ENCODE results near the gene ENPP1.
"Not testable (repeated sequence)": the region's sequence is repeated elsewhere in the genome, so short reads cannot be mapped to it uniquely, and the experiment has no call there.

The ENPP1 gene

DNA sequence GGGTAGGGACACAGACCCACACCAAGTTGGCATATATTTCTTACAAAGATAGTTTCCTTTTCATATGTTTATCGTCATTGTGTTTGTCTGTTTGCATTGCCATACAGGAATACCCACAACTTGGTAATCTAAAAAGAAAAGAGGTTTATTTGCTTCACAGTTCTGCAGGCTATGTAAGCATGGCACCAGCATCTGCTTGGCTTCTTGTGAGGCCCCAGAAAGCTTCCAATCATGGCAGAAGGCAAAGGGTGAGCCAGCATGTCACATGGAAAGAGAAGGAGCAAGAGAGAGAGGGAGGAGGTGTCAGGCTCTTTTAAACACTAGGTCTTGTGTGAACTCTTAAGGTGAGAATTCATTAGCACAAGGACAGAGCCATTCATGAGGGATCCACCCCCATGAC lies 90.9 kb downstream of the ENPP1 start:
- no peak overlapping the region for H3K27ac ChIP-seq (ENCODE audit: low read depth, low read length)
- H3K9ac ChIP-seq (ENCODE audit: low read depth, low read length), result no peak overlapping the region
- 0 out of 2 replicates have a peak, but pooled peaks cover 2% of the 10 kb centered on the region for H3K36me3 ChIP-seq (ENCODE audit: control insufficient read depth, insufficient read depth, low read length)
- peaks cover 21% of the 10 kb centered on the region for H3K9me3 ChIP-seq (ENCODE audit: control insufficient read depth, insufficient read depth, low read length)
- no peak overlapping the region for H3K4me3 ChIP-seq (ENCODE audit: low read depth, low read length)
- H3K4me1 ChIP-seq (ENCODE audit: control insufficient read depth, insufficient read depth, low read length), result peaks cover 19% of the 10 kb centered on the region
- H3K27me3 ChIP-seq (ENCODE audit: control insufficient read depth, insufficient read depth, low read length), result no peaks in the 10 kb centered on the region

DNA sequence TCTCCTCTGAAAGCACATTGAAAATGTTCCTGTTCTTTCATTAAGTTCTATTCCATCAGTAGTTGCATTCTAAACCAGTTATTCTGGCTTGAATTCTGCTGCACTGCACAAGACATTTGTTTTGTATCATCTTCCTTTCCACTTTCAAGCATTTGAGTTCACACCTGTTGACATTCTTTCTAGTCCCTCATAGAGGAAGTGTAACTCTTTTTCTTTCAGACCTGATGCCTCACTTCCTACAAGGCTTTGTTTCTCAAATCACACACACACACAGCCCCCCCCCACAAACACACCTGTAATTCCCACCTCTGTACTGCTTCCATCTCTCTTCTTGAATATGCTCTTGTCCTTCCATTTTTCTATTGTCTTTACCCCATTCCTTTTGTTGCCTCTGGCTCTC lies 92.4 kb downstream of the ENPP1 start:
- Histone ChIP-seq H3K4me3 (ENCODE audit: low read depth, low read length) (no peak overlapping the region), H3K27me3 (ENCODE audit: control insufficient read depth, insufficient read depth, low read length) (no peaks in the 10 kb centered on the region), H3K4me1 (ENCODE audit: control insufficient read depth, insufficient read depth, low read length) (peaks cover 19% of the 10 kb centered on the region), H3K36me3 (ENCODE audit: control insufficient read depth, insufficient read depth, low read length) (no peaks in the 10 kb centered on the region), H3K9ac (ENCODE audit: low read depth, low read length) (no peak overlapping the region), H3K27ac (ENCODE audit: low read depth, low read length) (no peak overlapping the region), H3K9me3 (ENCODE audit: control insufficient read depth, insufficient read depth, low read length) (peaks cover 21% of the 10 kb centered on the region)

DNA sequence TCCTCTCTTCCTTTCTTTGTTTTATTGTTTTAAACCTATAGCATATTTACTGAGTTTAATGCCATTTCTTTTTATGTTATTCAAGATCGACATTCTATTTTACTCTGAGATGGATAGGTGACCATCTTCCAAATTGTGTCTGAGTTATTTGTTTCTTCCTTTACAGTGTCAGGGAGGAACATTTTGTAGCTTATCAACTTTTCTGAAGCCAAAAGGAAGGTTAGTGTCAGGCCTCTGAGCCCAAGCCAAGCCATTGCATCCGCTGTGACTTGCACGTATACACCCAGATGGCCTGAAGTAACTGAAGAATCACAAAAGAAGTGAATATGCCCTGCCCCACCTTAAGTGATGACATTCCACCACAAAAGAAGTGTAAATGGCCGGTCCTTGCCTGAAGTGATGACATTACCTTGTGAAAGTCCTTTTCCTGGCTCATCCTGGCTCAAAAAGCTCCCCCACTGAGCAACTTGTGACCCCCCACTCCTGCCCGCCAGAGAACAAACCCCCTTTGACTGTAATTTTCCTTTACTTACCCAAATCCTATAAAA lies 93.6 kb downstream of the ENPP1 start:
- H3K9ac ChIP-seq (ENCODE audit: low read depth, low read length); H3K27me3 ChIP-seq (ENCODE audit: control insufficient read depth, insufficient read depth, low read length); H3K36me3 ChIP-seq (ENCODE audit: control insufficient read depth, insufficient read depth, low read length): not testable (repeated sequence)
- H3K4me3 ChIP-seq (ENCODE audit: low read depth, low read length), result peak overlapping the region; percentile 65; the same call in 1 of the 2 replicates
- H3K9me3 ChIP-seq (ENCODE audit: control insufficient read depth, insufficient read depth, low read length), result peaks cover 21% of the 10 kb centered on the region
- peak overlapping the region; percentile 48 for H3K27ac ChIP-seq (ENCODE audit: low read depth, low read length)
- H3K4me1 ChIP-seq (ENCODE audit: control insufficient read depth, insufficient read depth, low read length), result peaks cover 19% of the 10 kb centered on the region

DNA sequence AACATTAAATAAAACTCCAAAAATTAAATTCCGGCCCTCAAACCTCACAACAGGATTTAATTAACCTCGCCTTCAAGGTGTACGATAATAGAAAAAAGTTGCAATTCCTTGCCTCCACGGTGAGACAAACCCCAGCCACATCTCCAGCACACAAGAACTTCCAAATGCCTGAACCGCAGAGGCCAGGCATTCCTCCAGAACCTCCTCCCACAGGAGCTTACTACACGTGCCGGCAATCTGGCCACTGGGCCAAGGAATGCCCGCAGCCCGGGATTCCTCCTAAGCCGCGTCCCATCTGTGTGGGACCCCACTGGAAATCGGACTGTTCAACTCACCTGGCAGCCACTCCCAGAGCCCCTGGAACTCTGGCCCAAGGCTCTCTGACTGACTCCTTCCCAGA lies 95.9 kb downstream of the ENPP1 start:
- H3K4me3 ChIP-seq (ENCODE audit: low read depth, low read length), result peak overlapping the region; percentile 65
- H3K9me3 ChIP-seq (ENCODE audit: control insufficient read depth, insufficient read depth, low read length); H3K27ac ChIP-seq (ENCODE audit: low read depth, low read length); H3K27me3 ChIP-seq (ENCODE audit: control insufficient read depth, insufficient read depth, low read length): not testable (repeated sequence)
- peaks cover 16% of the 10 kb centered on the region for H3K36me3 ChIP-seq (ENCODE audit: control insufficient read depth, insufficient read depth, low read length)
- peaks cover 29% of the 10 kb centered on the region for H3K4me1 ChIP-seq (ENCODE audit: control insufficient read depth, insufficient read depth, low read length)
- H3K9ac ChIP-seq (ENCODE audit: low read depth, low read length), result peak overlapping the region; percentile 69; the same call in 1 of the 2 replicates

DNA sequence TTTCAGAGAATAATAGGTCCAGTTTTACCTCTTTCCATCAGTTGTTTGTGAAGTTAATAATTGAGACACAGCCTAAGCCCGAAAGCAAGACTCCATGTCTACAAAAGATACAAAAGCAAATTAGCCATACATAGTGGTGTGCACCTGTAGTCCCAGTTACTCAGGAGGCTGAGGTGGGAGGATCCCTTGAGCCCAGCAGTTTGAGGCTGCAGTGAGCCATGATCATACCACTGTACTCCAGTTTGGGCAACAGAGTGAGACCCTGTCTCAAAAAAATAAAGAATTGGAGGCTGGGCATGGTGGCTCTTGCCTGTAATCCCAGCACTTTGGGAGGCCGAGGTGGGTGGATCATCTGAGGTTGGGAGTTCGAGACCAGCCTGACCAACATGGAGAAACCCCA lies 101.0 kb downstream of the ENPP1 start:
- H3K9me3 ChIP-seq (ENCODE audit: control insufficient read depth, insufficient read depth, low read length); H3K27ac ChIP-seq (ENCODE audit: low read depth, low read length); H3K9ac ChIP-seq (ENCODE audit: low read depth, low read length); H3K4me3 ChIP-seq (ENCODE audit: low read depth, low read length); H3K27me3 ChIP-seq (ENCODE audit: control insufficient read depth, insufficient read depth, low read length): not testable (repeated sequence)
- Histone ChIP-seq H3K36me3 (ENCODE audit: control insufficient read depth, insufficient read depth, low read length) (peaks cover 62% of the 10 kb centered on the region), H3K4me1 (ENCODE audit: control insufficient read depth, insufficient read depth, low read length) (peaks cover 15% of the 10 kb centered on the region)

DNA sequence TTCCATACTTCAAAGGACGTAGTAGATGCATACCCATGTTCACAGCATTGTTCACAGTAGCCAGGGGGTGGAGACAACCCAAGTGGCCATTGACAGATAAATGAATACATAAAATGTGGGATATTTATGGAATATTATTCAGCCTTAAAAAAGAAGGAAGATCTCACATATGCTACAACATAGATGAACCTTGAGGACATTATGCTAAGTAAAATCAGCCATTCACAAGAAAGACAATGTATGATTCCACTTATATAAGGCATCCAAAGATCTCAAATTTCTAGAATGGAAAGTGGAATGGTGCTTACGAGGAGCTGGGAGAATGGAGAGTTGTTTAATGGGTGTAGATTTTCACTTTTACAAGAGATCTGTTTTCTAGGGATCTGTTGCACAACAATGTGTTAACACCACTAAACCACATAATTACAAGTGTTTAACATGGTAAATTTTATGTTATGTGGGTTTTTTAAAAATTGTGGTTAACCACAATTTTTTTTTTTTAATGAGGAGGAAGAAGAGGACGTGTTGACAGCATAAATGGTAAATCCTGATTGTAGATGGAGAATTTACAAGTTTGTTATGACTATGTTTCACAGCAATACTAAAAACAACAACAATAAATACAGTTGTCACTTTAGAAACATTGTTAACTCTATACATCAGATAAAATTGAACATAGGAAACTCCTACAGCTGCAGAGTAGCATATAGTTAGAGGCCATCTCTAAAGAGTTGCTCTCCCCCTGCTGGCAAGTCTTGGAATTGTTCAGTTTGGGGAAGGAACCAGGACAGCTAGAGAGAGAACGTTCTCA lies 101.8 kb downstream of the ENPP1 start:
- Histone ChIP-seq H3K27ac (ENCODE audit: low read depth, low read length) (no peak overlapping the region), H3K9me3 (ENCODE audit: control insufficient read depth, insufficient read depth, low read length) (no peaks in the 10 kb centered on the region), H3K27me3 (ENCODE audit: control insufficient read depth, insufficient read depth, low read length) (no peaks in the 10 kb centered on the region), H3K36me3 (ENCODE audit: control insufficient read depth, insufficient read depth, low read length) (peaks cover 71% of the 10 kb centered on the region), H3K4me3 (ENCODE audit: low read depth, low read length) (no peak overlapping the region), H3K4me1 (ENCODE audit: control insufficient read depth, insufficient read depth, low read length) (peaks cover 15% of the 10 kb centered on the region), H3K9ac (ENCODE audit: low read depth, low read length) (no peak overlapping the region)

DNA sequence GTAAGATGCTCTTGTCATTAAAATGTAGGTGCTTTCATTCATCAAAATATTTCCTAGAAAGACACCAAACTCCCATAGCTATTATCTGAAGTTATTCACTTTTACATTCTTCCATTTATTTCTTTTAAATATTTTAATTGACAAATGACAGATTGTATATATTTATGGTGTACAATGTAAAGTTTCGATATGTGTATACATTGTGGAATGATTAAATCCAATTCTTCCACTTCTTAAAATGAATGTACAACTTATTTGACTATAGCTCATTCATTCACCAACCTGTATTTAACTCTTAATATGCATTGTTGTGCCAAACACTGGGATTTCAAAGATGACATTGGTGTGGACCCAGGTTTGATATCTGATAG lies 102.4 kb downstream of the ENPP1 start:
- H3K27me3 ChIP-seq (ENCODE audit: control insufficient read depth, insufficient read depth, low read length), result no peaks in the 10 kb centered on the region
- H3K9me3 ChIP-seq (ENCODE audit: control insufficient read depth, insufficient read depth, low read length), result no peaks in the 10 kb centered on the region
- H3K4me3 ChIP-seq (ENCODE audit: low read depth, low read length), result no peak overlapping the region
- H3K27ac ChIP-seq (ENCODE audit: low read depth, low read length), result no peak overlapping the region
- H3K4me1 ChIP-seq (ENCODE audit: control insufficient read depth, insufficient read depth, low read length), result peaks cover 15% of the 10 kb centered on the region
- peaks cover 77% of the 10 kb centered on the region for H3K36me3 ChIP-seq (ENCODE audit: control insufficient read depth, insufficient read depth, low read length)
- no peak overlapping the region for H3K9ac ChIP-seq (ENCODE audit: low read depth, low read length)

DNA sequence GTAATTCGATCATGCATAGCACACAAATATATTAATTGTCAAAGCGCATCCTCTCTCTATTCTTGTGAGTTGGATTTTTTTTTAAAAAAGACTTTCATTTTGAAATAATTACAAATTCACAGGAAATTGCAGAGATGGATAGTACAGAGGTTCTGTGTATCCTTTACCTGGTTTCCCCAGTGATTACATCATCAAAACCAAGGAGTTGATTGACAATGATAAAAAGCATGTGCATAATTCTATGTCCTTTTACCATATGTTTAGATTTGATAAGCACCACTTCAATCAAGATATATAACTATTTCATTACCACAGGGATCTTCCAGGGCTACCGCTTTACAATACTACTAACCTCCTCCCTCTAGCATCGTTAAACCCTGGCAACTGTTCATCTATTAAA lies 103.1 kb downstream of the ENPP1 start:
- Histone ChIP-seq H3K27me3 (ENCODE audit: control insufficient read depth, insufficient read depth, low read length) (no peaks in the 10 kb centered on the region), H3K4me1 (ENCODE audit: control insufficient read depth, insufficient read depth, low read length) (peaks cover 15% of the 10 kb centered on the region), H3K9ac (ENCODE audit: low read depth, low read length) (no peak overlapping the region), H3K4me3 (ENCODE audit: low read depth, low read length) (no peak overlapping the region), H3K36me3 (ENCODE audit: control insufficient read depth, insufficient read depth, low read length) (peaks cover 84% of the 10 kb centered on the region), H3K27ac (ENCODE audit: low read depth, low read length) (no peak overlapping the region), H3K9me3 (ENCODE audit: control insufficient read depth, insufficient read depth, low read length) (no peaks in the 10 kb centered on the region)

DNA sequence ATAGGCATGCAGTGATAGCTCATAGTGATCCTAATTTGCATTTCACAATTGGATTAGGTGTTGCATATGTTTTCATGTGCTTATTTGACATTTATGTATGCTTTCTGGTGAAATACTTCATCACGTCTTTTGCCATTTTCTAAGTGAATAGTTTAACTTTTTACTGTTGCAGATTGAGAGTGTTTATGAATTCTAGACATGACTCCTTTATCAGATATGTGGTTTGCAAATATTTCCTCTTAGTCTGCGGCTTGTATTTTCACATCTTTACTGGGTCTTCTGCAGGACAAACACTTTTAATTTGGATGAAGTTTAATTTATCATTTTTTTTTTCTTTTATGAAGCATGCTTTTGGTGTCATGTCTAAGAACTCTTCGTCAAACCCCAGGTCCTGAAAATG lies 104.1 kb downstream of the ENPP1 start:
- Histone ChIP-seq H3K4me1 (ENCODE audit: control insufficient read depth, insufficient read depth, low read length) (peaks cover 15% of the 10 kb centered on the region), H3K9ac (ENCODE audit: low read depth, low read length) (no peak overlapping the region), H3K27ac (ENCODE audit: low read depth, low read length) (no peak overlapping the region), H3K27me3 (ENCODE audit: control insufficient read depth, insufficient read depth, low read length) (no peaks in the 10 kb centered on the region), H3K4me3 (ENCODE audit: low read depth, low read length) (no peak overlapping the region), H3K9me3 (ENCODE audit: control insufficient read depth, insufficient read depth, low read length) (no peaks in the 10 kb centered on the region), H3K36me3 (ENCODE audit: control insufficient read depth, insufficient read depth, low read length) (peaks cover 94% of the 10 kb centered on the region)

DNA sequence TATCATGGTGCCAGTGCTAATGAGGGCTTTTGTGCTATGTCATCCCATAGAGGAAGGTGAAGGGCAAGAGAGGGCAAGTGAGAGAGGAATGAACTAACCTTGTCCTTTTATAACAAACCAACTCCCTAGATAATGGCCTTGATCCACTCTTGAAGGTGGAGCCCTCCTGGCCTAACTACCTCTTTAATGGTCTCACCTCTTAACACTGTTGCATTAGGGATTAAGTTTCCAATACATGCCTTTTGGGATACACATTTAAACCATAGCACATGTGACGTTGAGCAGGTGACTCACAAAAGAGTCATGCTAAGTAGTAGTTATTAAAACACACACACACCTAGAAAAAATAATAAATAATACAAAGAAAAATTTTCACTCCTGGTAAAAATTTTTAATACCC lies 106.4 kb downstream of the ENPP1 start:
- Histone ChIP-seq H3K36me3 (ENCODE audit: control insufficient read depth, insufficient read depth, low read length) (peaks cover 98% of the 10 kb centered on the region), H3K27ac (ENCODE audit: low read depth, low read length) (no peak overlapping the region), H3K27me3 (ENCODE audit: control insufficient read depth, insufficient read depth, low read length) (no peaks in the 10 kb centered on the region)

DNA sequence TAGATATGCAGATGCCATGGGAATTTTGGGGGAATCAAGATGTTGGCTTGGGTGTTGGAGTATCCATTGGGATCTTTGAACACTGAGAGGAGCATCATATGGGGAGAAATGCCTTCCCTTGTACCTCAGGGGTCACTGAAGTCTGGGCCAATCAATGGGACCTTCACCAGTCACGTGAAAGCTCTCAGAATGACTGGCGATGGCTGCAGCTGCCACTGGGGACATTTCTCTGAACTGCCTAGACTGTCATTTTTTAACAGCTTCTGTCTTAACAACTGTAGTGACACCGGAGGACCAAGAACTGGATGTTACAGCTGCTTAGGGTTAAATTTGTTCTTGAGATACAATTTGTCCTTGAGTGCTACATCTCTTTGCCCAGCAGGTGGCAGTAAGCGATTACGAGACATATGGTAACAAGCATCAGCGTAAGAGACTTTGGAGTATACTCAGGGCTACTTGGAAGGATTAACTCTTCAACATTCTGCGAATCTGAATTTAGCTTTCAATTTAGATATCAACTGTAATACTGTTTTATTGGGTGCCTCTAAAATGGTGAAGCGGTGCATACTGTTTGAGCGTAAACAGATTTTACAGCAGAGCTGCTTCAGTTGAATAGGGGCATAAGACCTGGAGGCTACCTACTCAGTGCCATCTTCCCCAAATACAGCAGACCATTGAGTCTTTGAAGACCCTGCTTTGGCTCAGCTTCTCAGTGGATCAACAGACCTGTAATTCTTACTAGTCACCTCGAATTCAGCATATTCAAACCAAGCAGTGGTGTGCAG lies 107.3 kb downstream of the ENPP1 start:
- Histone ChIP-seq H3K4me1 (ENCODE audit: control insufficient read depth, insufficient read depth, low read length) (no peaks in the 10 kb centered on the region; the same call in 1 of the 2 replicates), H3K9me3 (ENCODE audit: control insufficient read depth, insufficient read depth, low read length) (peaks cover 9% of the 10 kb centered on the region; the same call in 1 of the 2 replicates), H3K9ac (ENCODE audit: low read depth, low read length) (no peak overlapping the region), H3K4me3 (ENCODE audit: low read depth, low read length) (no peak overlapping the region), H3K27ac (ENCODE audit: low read depth, low read length) (no peak overlapping the region), H3K27me3 (ENCODE audit: control insufficient read depth, insufficient read depth, low read length) (no peaks in the 10 kb centered on the region), H3K36me3 (ENCODE audit: control insufficient read depth, insufficient read depth, low read length) (peaks cover 89% of the 10 kb centered on the region)

More for the DNA sequence above, 106.4 kb downstream of the ENPP1 start:
- H3K9ac ChIP-seq (ENCODE audit: low read depth, low read length), result no peak overlapping the region
- peaks cover 5% of the 10 kb centered on the region; the same call in 1 of the 2 replicates for H3K4me1 ChIP-seq (ENCODE audit: control insufficient read depth, insufficient read depth, low read length)
- H3K4me3 ChIP-seq (ENCODE audit: low read depth, low read length), result no peak overlapping the region
- peaks cover 9% of the 10 kb centered on the region; the same call in 1 of the 2 replicates for H3K9me3 ChIP-seq (ENCODE audit: control insufficient read depth, insufficient read depth, low read length)

All from HUES48 (cell line).